Endothelial cell of umbilical vein (primary cell): ENCODE measurements around the gene SVIL.

Experiments
- CTCF ChIP-seq, 2 donors: IDR thresholded peaks; 1 replicate in 1 of 2; 2 replicates in 1 of 2; pipeline ENCODE4 v1.5.1; 2011; ENCODE audit warnings: low read length in 2 of 2, mild to moderate bottlenecking in 2 of 2, moderate library complexity in 2 of 2, control low read depth in 1 of 2, inconsistent platforms in 1 of 2, low read depth in 1 of 2; ENCODE audit not compliant: insufficient read depth in 1 of 2; ENCODE audit errors: extremely low read depth in 1 of 2
- EZH2 ChIP-seq: IDR thresholded peaks from 2 replicates; pipeline ENCODE4 v1.6.1; 2012; ENCODE audit warnings: borderline replicate concordance, low read depth, mild to moderate bottlenecking, moderate library complexity, low read length, inconsistent platforms; ENCODE audit not compliant: severe bottlenecking
- JUN ChIP-seq: IDR thresholded peaks from 2 replicates; pipeline ENCODE4 v1.6.1; 2011; ENCODE audit warnings: borderline replicate concordance, low read depth; ENCODE audit not compliant: insufficient read length, insufficient read depth
- MAX ChIP-seq: IDR thresholded peaks from 2 replicates; pipeline ENCODE4 v1.6.1; 2011; ENCODE audit not compliant: insufficient read depth, insufficient read length
- MYC ChIP-seq: IDR thresholded peaks from one replicate; pipeline ENCODE4 v1.6.1; 2011; ENCODE audit warnings: mild to moderate bottlenecking, low read depth, low read length
- POLR2A ChIP-seq: IDR thresholded peaks from 2 replicates; pipeline ENCODE4 v1.6.1; 2012; ENCODE audit warnings: low read depth, mild to moderate bottlenecking, control low read depth, low read length
- POLR2AphosphoS5 ChIP-seq: IDR thresholded peaks from 2 replicates; pipeline ENCODE4 v1.6.1; 2012; ENCODE audit warnings: low read depth, mild to moderate bottlenecking, control low read depth, low read length, moderate library complexity; ENCODE audit not compliant: insufficient read depth

- TF ChIP-seq CTCF (IDR thresholded peaks at IDR 0.05; ENCODE audit: extremely low read depth in 1 of 2, insufficient read depth in 1 of 2, low read depth in 1 of 2, low read length in 2 of 2) (no peak), POLR2A (no peak), EZH2 (no peak), POLR2AphosphoS5 (no peak), MAX (no peak), MYC (no peak), JUN (no peak)
These were observed 22.1 kb downstream of the SVIL start for GRCh38 chr10:29612657-29613056.
